Mononuclear cell (primary cell): Measurements from ENCODE around the gene HOXA3. TPM values are rescaled to one million over a fixed set of nuclear protein-coding genes. Genes with fewer than 3 reads are reported as not detected.

Source experiments
- H3K27me3 ChIP-seq: 2 replicates; pipeline ENCODE4 v1.6.0; 2011; ENCODE audit warnings: low read length, control low read depth; ENCODE audit not compliant: insufficient read depth
- H3K4me1 ChIP-seq: 2 replicates; pipeline ENCODE4 v1.5.1; 2011; ENCODE audit warnings: mild to moderate bottlenecking, low read length, control low read depth; ENCODE audit not compliant: insufficient read depth
- H3K4me3 ChIP-seq: 2 replicates; pipeline ENCODE4 v1.5.1; 2011; ENCODE audit warnings: mild to moderate bottlenecking, low read length, moderate library complexity
- H3K9me3 ChIP-seq: 2 replicates; pipeline ENCODE4 v1.5.1; 2011; ENCODE audit warnings: low read depth, mild to moderate bottlenecking, control low read depth, low read length
- total RNA-seq: library from RNA; depleted of rRNA; stranded (reverse); fragments of >200 nt; gene quantifications from one replicate; pipeline ENCODE4 v1.2.3, GENCODE V29; 2012

The HOXA3 gene
- total RNA-seq, 1 donor: under 0.01 TPM

DNA sequence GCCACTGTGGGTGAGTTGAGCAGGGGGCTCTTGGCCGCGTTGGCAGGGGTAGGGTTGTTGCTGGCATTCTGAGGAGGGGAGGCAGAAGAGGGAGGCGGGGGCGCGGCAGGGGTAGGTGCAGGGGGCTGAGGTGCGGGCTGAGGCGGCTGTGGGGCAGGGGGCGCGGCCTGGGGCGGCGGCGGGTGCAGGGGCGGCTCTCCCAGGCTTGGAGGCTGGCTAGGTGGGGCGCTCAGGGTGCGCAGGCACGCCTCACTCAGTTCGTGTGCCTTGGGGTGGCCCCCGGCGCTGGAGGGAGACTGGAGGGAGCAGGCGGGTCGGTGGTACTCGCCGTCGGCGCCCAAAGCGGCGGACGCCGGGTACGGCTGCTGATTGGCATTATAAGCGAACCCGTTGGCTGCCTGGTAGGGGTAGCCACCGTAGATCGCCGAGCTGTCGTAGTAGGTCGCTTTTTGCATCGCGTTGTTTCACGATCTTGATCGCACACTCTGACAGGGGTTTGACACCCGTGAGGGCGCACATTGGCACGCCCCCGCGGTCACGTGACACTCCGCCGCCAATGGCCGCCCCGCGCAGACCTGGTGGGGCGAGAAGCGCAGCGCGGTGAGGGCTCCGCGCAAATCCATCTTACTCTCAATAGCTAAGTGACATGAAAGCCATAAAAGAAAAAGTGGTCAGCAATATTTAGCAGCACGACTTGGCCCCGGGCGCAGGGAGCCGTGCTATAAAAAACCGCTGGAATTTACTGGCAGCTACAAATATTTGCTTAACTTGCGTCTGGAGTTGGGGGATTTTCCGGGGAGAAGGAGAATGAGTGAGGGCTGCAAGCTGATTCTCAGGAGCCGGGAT is 42.0 kb downstream of the HOXA3 start:
- H3K4me3 ChIP-seq: no peak overlapping the region
- no peaks in the 10 kb centered on the region for H3K4me1 ChIP-seq
- peaks cover 5% of the 10 kb centered on the region for H3K27me3 ChIP-seq
- no peaks in the 10 kb centered on the region for H3K9me3 ChIP-seq

DNA sequence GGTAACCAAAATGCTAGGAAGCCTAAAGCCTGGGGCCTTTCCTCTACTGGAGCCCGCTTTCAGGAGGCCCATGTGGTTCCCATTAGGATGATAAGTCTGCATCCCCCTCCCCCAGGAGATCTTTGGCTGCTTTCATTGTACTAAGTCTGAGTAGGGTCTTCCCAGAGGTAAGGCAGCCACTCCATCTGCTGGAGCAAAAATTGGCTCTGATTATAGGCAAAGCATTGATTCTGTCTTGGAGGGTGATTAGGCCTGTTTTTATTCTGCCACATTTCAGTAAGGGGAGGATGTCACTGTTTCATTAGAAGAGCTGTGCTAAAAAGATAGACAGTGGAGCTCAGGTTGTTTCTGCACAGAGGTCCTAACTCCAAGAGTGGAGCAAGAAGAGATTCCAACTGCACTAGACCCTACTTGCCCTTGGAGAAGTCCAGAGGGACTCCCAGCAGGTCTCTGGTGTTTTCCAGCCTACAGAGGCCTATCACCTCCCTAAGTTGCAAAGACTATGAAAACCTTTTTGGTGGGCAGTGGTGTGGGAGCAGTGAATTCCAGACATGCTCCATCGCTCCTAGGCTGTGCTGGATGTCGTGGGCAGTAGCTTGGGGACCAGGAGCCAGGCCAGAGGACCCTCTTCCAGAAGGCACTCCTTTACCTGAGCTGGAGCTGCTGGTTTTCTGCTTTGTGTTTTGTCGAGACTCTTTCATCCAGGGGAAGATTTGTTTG is 42.8 kb downstream of the HOXA3 start:
- no peak overlapping the region for H3K4me3 ChIP-seq
- no peaks in the 10 kb centered on the region for H3K9me3 ChIP-seq
- H3K27me3 ChIP-seq: peaks cover 13% of the 10 kb centered on the region
- H3K4me1 ChIP-seq: no peaks in the 10 kb centered on the region

- Histone ChIP-seq H3K27me3 (peaks cover 23% of the 10 kb centered on the region), H3K4me3 (no peak overlapping the region), H3K9me3 (no peaks in the 10 kb centered on the region), H3K4me1 (no peaks in the 10 kb centered on the region)
Measured at GRCh38 chr7:27108390-27109127, 43.8 kb downstream of the HOXA3 start.

GRCh38 chr7:27107391-27108381 is 44.7 kb downstream of the HOXA3 start:
- H3K4me3 ChIP-seq: no peak overlapping the region
- H3K4me1 ChIP-seq: peaks cover 3% of the 10 kb centered on the region
- no peaks in the 10 kb centered on the region for H3K9me3 ChIP-seq
- peaks cover 32% of the 10 kb centered on the region for H3K27me3 ChIP-seq

- Histone ChIP-seq H3K27me3 (peaks cover 38% of the 10 kb centered on the region), H3K4me1 (peaks cover 10% of the 10 kb centered on the region), H3K4me3 (no peak overlapping the region), H3K9me3 (no peaks in the 10 kb centered on the region)
Measured at GRCh38 chr7:27106901-27107240, 45.5 kb downstream of the HOXA3 start.

- Histone ChIP-seq H3K4me1 (peaks cover 15% of the 10 kb centered on the region), H3K4me3 (no peak overlapping the region), H3K9me3 (no peaks in the 10 kb centered on the region), H3K27me3 (peaks cover 44% of the 10 kb centered on the region)
Measured at GRCh38 chr7:27106181-27106900, 46.0 kb downstream of the HOXA3 start.

- no peaks in the 10 kb centered on the region for H3K9me3 ChIP-seq
- H3K4me1 ChIP-seq: peaks cover 15% of the 10 kb centered on the region
- H3K27me3 ChIP-seq: peaks cover 52% of the 10 kb centered on the region
- no peak overlapping the region for H3K4me3 ChIP-seq
Measured at GRCh38 chr7:27105301-27106031, 46.9 kb downstream of the HOXA3 start.

GRCh38 chr7:27104341-27105058 is 47.9 kb downstream of the HOXA3 start:
- H3K4me1 ChIP-seq: peaks cover 15% of the 10 kb centered on the region
- H3K4me3 ChIP-seq: no peak overlapping the region
- peaks cover 62% of the 10 kb centered on the region for H3K27me3 ChIP-seq
- no peaks in the 10 kb centered on the region for H3K9me3 ChIP-seq

DNA sequence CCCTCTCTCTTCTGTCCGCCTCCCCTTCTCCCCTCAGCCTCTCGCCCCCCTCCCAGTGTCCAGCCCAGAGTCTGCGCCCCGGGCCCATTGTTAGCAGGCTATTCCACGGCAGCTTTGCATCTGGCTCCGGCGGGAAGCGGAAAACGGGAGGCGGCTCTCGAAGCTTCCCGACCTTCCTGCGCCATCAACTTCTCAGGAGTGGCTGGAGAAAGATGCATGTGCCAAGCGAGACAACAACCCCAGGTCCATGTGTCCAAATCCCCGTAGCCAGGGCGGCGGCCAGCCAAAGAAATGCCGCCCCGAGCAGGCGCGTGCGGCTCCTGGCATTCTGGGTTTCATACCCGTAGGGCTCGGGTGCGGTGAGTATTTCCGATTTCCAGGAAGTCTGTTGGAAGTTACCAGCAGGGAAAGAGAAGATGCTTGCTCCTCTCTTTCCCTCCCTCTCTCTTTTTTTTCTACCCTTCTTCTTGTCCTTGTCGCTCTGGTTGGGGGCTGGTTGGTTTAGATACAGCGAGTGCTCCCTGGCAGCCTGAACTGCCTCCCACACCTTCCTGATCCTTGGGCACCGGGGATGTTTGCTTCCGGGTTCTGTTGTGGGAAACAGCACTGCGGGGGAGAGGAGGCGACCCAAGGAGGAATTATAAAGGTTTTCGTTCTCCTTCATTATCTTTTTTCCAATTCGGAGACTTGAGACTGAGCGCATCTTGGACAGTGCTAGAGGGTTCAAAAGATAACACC is 48.7 kb downstream of the HOXA3 start:
- Histone ChIP-seq H3K9me3 (no peaks in the 10 kb centered on the region), H3K4me1 (peaks cover 21% of the 10 kb centered on the region), H3K4me3 (no peak overlapping the region), H3K27me3 (peaks cover 70% of the 10 kb centered on the region)

DNA sequence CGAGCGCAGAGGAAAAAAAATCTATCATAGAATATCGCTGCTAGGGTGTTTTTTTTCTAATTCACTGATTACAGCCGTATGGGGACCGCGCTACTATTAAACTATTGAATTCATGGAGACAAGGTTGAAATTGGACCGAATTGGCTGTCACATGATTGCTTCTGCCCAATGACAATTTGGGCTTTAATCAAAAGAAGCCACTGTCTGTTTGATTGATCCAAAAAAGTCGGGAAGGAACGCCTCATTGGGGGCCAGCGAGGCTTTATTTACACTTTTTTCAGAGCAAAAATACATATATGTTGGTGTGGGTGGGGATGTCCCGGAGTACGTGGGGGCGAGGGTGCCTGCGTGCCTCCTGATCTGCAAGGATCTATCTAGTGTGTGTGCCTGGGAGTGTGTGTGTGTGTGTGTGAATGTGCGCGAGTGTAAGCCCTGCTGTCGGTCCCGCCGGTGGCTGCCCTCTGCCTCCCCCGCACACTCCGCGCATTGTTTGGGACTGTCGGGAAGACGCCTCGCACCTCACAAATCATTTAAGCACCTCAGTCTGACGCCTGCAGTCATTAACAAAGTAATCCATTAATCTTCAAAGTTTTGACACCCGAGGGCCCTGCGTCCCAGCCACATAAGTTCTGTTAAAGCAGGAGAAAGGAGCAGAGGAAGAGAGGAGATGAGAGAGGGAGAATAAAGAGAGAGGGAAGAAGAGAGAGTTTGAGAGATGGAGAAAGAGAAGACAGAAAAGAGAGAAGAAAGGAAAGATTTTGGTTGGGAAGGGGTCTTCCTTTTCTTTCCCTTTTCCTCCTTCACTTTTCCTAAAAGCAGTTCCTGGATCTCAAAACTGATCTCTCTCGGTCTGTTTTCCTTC is 49.6 kb downstream of the HOXA3 start, which contains the start of gene HOXA2:
Gene HOXA2 (minus strand): TSS at position 103 of the 862 bp plus-strand sequence. CDS start 183 bp downstream, outside the sequence.
- H3K4me3 ChIP-seq: no peak within 1 kb of the TSS
- peaks cover 29% of the 10 kb centered on the region for H3K4me1 ChIP-seq
- peaks cover 79% of the 10 kb centered on the region for H3K27me3 ChIP-seq
- H3K9me3 ChIP-seq: no peaks in the 10 kb centered on the region

DNA sequence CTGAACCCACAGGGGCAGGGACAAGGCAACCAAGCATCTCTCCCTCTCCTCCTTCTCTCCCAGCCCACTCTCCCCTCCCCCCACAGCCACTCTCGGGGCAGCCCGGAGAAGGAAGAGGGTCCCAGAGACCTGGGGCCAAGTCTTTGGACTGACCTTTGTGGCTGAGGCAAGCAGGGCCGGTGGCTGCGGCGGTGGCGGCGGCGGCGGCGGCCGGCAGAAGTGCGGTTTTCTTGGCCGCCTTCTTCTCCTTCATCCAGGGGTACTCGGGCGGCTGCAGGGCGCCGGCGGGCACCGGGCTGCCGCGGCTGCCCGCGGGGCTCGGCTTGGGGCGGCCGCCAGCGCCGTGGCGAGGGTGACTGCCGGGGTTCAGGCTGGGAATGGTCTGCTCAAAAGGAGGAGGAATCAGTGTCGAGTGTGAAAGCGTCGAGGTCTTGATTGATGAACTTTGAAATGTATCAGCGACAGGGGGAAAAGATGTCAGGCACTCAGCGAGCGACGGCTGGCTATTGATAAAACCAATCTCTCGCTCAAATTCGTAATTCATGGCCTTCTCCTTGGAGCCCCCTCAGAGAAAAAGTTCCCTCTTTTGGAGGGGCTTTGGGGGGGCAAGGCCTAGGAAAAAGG is 50.3 kb downstream of the HOXA3 start:
- Histone ChIP-seq H3K4me3 (no peak overlapping the region), H3K27me3 (peaks cover 86% of the 10 kb centered on the region), H3K9me3 (no peaks in the 10 kb centered on the region), H3K4me1 (peaks cover 37% of the 10 kb centered on the region)
